Fibroblast of lung (primary cell): ENCODE data around the gene COL3A1.

Experiments used
- CTCF ChIP-seq, 2 donors: IDR thresholded peaks in 1 of 2; conservative IDR thresholded peaks in 1 of 2; 1 replicate in 1 of 2; 2 replicates in 1 of 2; pipeline ENCODE4 v1.5.1; 2011 to 2012; ENCODE audit warnings: low read length in 2 of 2, control low read depth in 1 of 2, inconsistent platforms in 1 of 2, low read depth in 1 of 2, mild to moderate bottlenecking in 1 of 2
- EZH2 ChIP-seq: IDR thresholded peaks from 2 replicates; pipeline ENCODE4 v1.5.1; 2012; ENCODE audit warnings: low read length, control low read depth, mild to moderate bottlenecking; ENCODE audit errors: missing control alignments

GRCh38 chr2:188944442-188944841, 29.7 kb upstream of the COL3A1 start:
- TF ChIP-seq EZH2 (no peak), CTCF (conservative IDR thresholded peaks at IDR 0.05 in 1 of 2, IDR thresholded peaks at IDR 0.05 in 1 of 2; ENCODE audit: low read depth in 1 of 2, low read length in 2 of 2) (no peak)
